KOPT-K1 (cell line): ENCODE results near the gene TIGIT.
"Not testable (repeated sequence)": the region's sequence is repeated elsewhere in the genome, so short reads cannot be mapped to it uniquely, and the experiment has no call there.

Experiments used
- H3K27ac ChIP-seq: fragments of 200-600 bp; sonication (generic); 2 replicates; pipeline ENCODE4 v1.5.1; 2016; ENCODE audit warnings: antibody characterized with exemption, mild to moderate bottlenecking, low read depth, low read length; ENCODE audit not compliant: poor library complexity, severe bottlenecking
- H3K36me3 ChIP-seq: fragments of 200-600 bp; sonication (generic); 2 replicates; pipeline ENCODE4 v1.5.1; 2017; ENCODE audit warnings: antibody characterized with exemption, mild to moderate bottlenecking, low read length, moderate library complexity; ENCODE audit not compliant: insufficient read depth
- H3K9me3 ChIP-seq: fragments of 200-600 bp; sonication (generic); 2 replicates; pipeline ENCODE4 v1.5.1; 2017; ENCODE audit warnings: antibody characterized with exemption, low read length, mild to moderate bottlenecking; ENCODE audit not compliant: insufficient read depth, poor library complexity, severe bottlenecking

TIGIT gene

GRCh38 chr3:114293838-114294535, at the start of gene TIGIT:
TSS of gene TIGIT (plus strand) at chr3:114294028. CDS start at chr3:114294062, 34 bp downstream.
- Histone ChIP-seq H3K36me3 (no peaks in the 10 kb centered on the region), H3K9me3 (no peaks in the 10 kb centered on the region), H3K27ac (no peak within 1 kb of the TSS)

DNA sequence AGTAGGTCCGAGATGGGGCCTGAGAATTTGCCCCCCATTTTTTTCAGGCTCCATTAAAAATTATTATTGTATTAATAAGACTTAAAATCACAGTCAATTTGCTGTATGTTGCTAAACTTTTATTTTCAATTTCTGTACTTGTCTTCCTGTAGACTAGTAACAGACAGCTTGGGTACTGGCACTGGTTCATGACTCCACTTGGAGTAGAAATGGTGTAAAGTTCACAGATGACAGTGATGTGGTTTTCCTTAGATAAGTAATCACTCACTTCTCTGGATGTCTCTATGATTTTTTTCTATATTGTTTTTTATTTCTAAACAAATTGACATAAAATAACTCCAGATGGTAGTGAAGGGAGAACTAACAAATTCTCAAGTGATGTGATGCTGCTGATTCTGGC, 40.9 kb upstream of the TIGIT start:
- Histone ChIP-seq H3K27ac (no peak overlapping the region), H3K9me3 (no peaks in the 10 kb centered on the region), H3K36me3 (no peaks in the 10 kb centered on the region)

DNA sequence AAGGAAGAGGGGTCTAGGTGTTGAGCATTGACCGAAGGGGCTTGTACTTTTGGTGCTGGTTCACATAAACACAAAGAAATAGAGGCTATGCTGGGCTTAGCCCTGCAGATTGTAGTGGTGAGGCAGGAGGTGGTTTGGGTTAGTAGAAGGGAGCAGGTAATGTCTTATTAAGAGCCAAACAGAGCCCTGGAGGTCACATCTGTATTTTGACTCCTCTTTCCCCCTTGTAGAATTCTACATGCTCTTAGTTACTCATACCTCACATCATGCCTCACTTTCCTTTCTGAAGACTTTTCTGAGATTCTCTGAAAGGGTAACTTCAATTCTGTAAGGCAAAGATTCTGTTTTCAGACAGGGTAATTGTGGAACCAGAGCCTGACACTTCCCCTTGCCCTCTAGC, 40.3 kb upstream of the TIGIT start:
- no peaks in the 10 kb centered on the region for H3K9me3 ChIP-seq
- no peak overlapping the region for H3K27ac ChIP-seq
- H3K36me3 ChIP-seq: no peaks in the 10 kb centered on the region

GRCh38 chr3:114259566-114259965, 34.3 kb upstream of the TIGIT start:
- H3K36me3 ChIP-seq: no peaks in the 10 kb centered on the region
- peaks cover 14% of the 10 kb centered on the region for H3K9me3 ChIP-seq

DNA sequence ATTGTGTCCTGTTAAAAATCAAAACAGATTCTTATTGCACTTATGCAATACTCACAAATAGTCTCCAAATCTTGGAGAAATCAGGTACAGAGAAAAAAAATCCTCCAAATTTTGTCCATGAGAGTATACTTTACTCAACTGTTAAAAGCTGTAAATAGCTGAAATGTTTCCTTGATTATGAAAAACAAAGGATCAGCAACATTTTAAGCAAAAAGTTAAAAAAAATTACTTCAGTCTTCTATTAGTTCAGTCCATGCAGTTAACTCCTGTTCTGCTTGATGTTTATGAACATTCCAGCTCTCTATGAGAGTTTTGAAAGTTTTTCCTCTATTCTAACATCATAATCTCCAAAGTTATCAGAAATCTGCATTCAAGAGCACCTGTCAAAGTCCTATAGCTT, 33.7 kb upstream of the TIGIT start:
- peaks cover 14% of the 10 kb centered on the region for H3K9me3 ChIP-seq

More at GRCh38 chr3:114259566-114259965, 34.3 kb upstream of the TIGIT start:
- no peak overlapping the region for H3K27ac ChIP-seq

DNA sequence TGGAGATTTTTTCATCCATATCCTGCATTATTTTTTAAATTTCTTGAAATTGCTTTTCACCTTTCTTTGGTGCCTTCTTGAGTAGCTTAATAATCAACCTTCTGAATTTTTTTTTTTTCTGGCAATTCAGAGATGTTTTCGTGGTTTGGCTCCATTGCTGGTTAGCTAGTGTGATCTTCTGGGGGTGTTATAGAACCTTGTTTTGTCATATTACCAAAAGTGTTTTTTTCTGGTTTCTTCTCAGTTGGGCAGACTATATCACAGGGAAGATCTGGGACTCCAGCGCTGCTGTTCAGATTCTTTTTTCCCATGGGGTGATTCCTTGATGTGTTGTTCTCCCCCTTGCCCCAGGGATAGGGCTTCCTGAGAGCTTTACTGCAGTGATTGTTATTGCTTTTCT, 23.8 kb upstream of the TIGIT start:
- Histone ChIP-seq H3K9me3 (peaks cover 4% of the 10 kb centered on the region), H3K36me3 (no peaks in the 10 kb centered on the region), H3K27ac (no peak overlapping the region)

More for the DNA sequence above, 33.7 kb upstream of the TIGIT start:
- H3K36me3 ChIP-seq: no peaks in the 10 kb centered on the region
- no peak overlapping the region for H3K27ac ChIP-seq

GRCh38 chr3:114272271-114272670, 21.6 kb upstream of the TIGIT start:
- Histone ChIP-seq H3K9me3 (peaks cover 4% of the 10 kb centered on the region), H3K27ac (no peak overlapping the region)

GRCh38 chr3:114274929-114275328, 18.9 kb upstream of the TIGIT start:
- Histone ChIP-seq H3K9me3 (peaks cover 4% of the 10 kb centered on the region), H3K36me3 (no peaks in the 10 kb centered on the region), H3K27ac (no peak overlapping the region)

More at GRCh38 chr3:114272271-114272670, 21.6 kb upstream of the TIGIT start:
- H3K36me3 ChIP-seq: no peaks in the 10 kb centered on the region

GRCh38 chr3:114276856-114277255, 17.0 kb upstream of the TIGIT start:
- H3K27ac ChIP-seq, H3K36me3 ChIP-seq, H3K9me3 ChIP-seq: not testable (repeated sequence)

DNA sequence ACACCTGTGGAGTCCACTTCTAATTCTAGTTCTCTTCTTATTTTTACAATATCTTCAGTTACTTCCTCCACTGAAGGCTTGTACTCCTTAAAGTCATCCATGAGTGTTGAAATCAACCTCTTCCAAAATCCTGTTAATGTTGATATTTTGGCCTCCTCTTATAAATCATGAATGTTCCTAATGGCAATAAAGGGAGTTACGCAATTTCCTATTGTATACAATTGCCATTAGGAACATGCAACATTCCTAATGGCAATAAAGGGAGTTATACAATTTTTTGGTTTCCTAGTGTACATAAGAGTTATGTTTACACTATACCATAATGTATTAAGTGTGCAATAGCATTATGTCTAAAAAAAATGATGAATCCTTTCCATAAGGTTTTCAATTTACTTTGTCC, 9.2 kb upstream of the TIGIT start:
- no peaks in the 10 kb centered on the region for H3K36me3 ChIP-seq
- H3K27ac ChIP-seq: no peak overlapping the region
- H3K9me3 ChIP-seq: no peaks in the 10 kb centered on the region

GRCh38 chr3:114285648-114286230, 8.1 kb upstream of the TIGIT start:
- Histone ChIP-seq H3K27ac (no peak overlapping the region), H3K36me3 (no peaks in the 10 kb centered on the region), H3K9me3 (no peaks in the 10 kb centered on the region)

- H3K27ac ChIP-seq: no peak overlapping the region
- H3K9me3 ChIP-seq: no peaks in the 10 kb centered on the region
- no peaks in the 10 kb centered on the region for H3K36me3 ChIP-seq
Measured at GRCh38 chr3:114286266-114286665, 7.6 kb upstream of the TIGIT start.

DNA sequence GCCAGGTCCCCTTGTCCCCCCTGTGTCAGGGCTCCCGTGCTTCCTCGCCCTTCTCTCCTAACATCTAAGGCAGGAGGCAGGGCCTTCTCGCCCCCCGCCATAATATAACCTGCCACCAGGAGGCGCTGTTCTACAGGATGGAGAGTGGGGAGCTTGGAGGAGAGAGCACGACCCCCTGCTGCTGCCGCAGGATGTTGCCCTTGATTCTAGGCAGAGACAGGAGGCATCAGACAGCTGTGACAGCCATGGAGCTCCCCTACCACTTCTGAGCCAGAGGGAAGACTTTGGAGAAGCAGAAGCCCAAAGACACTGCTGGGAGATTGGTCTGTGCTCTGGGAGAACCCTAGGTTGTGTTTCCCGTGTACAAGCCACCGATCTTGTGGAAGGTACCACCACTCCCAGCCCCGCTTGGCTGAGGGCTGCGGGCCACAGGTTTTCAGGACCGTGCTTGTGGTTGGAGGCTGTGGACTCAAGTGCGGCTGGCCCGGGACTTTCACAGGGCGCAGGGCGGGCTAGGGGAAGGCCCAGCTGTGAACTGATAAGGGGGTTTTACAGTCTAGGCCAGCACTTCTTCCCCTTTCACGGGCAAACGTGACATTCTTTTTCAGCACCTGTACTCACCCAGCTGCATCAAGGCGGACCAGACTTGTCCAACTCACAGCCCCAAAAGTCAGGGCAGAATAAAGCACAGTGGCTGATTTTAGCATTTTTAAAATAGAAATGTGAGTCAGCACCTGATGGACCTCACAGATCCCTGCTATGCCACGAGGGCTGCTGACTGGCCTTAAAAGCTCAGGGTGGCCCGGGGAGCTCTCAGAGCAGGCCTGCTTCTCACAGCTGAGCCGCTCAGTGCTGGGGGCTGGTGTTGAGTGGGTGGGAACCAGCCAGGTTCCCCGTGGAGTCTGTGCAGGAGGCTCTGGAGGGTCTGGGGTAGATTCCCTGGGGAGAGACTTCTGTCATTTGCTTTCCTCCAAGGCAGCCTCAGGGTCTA, 2.6 kb upstream of the TIGIT start:
- no peak overlapping the region for H3K27ac ChIP-seq
- H3K36me3 ChIP-seq: no peaks in the 10 kb centered on the region

DNA sequence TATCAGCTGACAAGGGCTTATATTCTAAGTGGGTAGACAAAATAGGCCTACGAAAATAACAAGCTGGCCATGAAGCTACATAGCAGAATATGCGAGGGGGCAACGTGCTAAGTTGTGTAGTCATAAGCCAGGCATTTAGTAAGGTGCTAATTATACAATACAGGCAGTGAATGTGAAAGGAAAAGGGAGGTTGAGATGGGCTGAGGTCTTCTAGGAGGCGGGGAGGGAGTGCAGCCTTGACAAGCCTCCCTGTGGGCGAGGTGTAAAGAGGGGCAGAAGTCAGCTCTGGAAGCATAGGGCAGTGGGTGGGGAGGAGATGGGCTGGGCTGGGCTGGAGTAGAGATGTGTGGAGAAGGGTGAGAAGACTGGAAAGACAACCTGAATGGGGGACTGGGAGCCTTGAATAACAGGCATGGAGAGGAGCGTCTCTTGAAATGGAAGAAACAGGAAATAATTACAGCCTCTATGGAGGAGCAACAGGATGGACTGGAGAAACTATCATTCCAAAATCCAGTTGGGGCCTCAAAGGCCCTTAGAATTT, 1.2 kb downstream of the TIGIT start:
- no peaks in the 10 kb centered on the region for H3K36me3 ChIP-seq
- H3K27ac ChIP-seq: no peak overlapping the region
- no peaks in the 10 kb centered on the region for H3K9me3 ChIP-seq

More for the DNA sequence above, 2.6 kb upstream of the TIGIT start:
- H3K9me3 ChIP-seq: no peaks in the 10 kb centered on the region

GRCh38 chr3:114295946-114296345, 2.1 kb downstream of the TIGIT start:
- H3K9me3 ChIP-seq: no peaks in the 10 kb centered on the region
- H3K36me3 ChIP-seq: no peaks in the 10 kb centered on the region
- H3K27ac ChIP-seq: no peak overlapping the region
